HG03442 (cell line): Measurements from ENCODE around the gene ARHGAP22.
"Not testable (repeated sequence)": the region's sequence is repeated elsewhere in the genome, so short reads cannot be mapped to it uniquely, and the experiment has no call there.

Source experiments
- ATAC-seq: cut with Tn5 transposase; IDR thresholded peaks from one replicate; pipeline ENCODE4 v1.9.1; 2021; ENCODE audit warnings: mild to moderate bottlenecking, moderate library complexity; ENCODE audit not compliant: unreplicated experiment

Gene ARHGAP22

DNA sequence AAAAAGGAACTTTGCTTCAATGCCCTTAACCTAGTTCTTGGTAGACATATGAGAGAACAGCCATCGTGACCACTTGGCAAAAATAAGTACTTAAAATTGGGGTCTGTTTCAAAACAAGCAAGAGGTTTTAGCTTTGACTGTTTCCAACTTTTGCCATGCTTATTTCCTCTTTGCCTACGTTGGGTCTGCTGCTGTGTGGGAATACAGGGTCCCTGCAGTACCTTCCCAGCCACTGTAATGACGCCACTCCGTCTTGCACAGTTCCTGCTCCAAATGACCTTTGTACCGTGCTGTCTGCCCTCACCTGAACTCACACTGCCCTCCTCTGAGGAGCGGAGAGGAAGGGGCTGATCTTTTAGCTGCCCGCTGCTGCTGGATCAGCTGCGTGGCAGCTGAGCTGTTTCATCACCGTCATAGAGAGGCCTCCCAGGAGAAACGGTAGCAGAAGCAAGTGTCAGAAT, 165.3 kb downstream of the ARHGAP22 start:
- no peak for ATAC-seq

DNA sequence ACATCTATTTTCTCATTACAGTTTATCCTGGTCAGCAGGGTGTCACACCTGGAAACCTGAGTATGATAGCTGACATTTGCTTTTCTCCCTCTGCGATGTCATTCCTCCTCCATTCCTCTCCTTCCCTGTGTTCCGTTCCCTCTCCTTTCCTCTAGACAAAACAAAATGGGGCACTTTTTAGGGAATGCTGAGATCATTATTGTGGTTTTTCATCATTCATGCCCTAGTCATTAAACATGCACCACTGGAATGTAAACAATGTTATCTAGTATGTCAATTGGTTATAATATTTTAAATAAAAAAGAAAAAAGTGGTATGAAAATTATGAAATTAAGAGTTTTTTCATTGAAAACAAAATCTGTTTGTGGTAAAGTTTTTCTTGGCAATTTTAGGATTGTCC, 165.8 kb downstream of the ARHGAP22 start:
- no peak for ATAC-seq

DNA sequence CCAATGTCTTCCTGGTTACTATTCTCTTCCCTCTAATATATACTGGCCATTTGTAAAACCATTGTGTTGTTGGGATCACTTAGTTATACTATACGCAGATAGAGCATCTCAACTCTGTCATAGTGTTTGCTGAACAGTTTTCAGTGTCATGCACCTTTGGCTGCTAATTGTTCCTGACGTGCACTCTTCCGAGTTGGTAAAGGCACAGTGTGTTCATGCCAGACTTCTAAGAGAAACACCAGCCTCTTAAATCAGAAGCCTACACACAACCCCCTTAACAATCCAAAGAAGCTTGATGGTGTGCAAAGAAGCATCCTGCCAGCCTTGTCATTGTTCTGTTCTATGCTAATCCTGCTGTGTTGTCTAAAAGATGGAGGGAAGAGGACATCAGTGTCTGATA, 167.3 kb downstream of the ARHGAP22 start:
- no peak for ATAC-seq

DNA sequence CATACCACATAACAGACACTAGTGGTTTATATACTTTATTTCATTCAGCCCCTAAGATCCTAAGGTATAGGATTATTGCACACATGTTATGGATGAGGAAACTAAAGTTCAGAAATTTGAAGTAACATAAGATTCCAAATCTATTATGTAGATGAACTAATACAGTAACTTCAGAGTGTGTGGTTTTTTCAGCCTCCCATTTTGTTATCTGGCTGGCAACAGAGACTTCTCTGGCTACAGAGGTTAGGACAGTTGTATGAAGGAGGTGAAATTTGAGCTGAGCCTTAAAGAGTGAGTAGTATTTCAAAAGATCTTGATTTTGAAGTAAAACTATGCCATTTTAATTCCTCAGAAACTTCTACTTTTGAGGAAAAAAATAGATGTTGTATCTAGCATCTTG, 173.0 kb downstream of the ARHGAP22 start:
- no peak for ATAC-seq

DNA sequence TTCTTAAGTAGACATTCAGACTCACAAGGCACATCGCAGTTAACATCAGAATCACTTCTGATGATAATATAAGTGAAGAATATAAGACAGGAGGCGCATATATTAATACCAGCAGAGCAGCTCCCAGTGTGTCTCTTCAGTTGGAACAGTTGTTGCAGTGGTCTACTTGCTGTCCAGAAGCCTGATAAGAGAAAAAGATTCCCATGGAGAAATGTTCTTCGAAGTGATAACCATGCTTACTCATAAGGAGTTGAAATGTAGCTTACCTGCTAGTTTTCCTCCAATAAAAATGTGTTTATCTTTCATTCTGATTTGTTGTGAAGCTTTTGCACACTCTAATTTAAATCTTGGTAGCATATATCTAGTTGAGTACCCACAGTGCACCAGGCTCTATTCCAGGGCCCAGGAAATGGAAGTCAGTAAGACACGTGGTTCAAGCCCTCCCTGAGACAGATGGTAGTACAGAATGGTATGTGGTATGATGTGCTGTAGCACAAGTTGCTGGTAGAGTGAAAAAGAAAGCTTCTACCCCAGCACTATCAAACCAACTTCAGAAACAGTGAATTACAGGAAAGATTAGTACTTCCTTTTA, 174.4 kb downstream of the ARHGAP22 start:
- no peak for ATAC-seq

DNA sequence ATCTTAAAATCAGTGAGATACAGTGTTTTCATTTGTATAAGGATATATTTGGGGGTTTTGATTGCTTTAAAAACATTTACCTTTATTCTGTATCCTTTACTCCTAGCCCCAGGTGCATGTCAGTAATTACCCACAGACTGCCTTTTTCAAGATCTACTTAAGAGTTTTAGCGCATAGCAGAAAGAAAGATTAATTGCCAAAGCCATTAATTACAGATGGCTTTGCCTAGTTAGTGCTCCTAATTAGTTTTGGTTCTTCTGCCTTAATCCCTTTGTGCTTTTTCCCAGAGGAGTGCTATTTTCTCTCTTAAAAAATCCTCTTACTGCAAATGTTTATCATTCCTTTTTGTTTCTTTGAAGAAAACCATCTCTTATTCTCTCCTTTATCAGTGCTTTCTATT, 175.6 kb downstream of the ARHGAP22 start:
- ATAC-seq, result no peak

DNA sequence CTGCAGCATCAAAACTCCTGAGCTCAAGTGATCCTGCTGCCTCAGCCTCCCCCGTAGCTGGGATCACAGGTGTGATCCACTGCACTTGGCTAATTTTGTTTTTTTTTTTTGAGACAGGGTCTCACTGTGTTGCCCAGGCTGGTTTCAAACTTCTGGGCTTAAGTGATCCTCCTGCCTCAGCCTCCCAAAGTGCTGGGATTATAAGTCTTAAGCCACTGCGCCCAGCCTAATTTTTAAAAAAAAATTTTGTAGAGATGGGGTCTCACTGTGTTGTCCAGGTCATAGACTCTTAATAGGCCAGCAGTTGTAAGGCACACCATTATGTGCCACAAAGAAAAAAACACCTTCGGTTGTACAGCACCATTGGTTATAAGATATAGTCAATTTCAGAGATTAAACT, 176.0 kb downstream of the ARHGAP22 start:
- no peak for ATAC-seq

DNA sequence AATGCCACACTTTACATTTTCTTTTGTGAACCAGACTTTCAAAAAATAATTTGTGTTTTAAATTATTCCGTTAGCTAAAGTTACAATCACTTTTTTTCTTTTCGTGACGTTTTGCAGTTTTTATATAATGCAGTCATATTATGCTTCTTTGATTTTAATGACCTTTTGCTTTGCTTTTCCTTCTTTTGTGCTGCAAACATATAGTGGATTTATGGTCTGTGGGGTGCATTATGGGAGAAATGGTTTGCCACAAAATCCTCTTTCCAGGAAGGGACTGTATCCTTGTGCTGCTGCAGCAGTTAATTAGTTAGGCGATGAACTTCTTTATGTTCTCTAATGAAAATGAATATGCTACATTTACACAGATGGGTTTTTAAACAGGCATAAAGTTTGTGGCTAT, 181.0 kb downstream of the ARHGAP22 start:
- ATAC-seq, result no peak

DNA sequence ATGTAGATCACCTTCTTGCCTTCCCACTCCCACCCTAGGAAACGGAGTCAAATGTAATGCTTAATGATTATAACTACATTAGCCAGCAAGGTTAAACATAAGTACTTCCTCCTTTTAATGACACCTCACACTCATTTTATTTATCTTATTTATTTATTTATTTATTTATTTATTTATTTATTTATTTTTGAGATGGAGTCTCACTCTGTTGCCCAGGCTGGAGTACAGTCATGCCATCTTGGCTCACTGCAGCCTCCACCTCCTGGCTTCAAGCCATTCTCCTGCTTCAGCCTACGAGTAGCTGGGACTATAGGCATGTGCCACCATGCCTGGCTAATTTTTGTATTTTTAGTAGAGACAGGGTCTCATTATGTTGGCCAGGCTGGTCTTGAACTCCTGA, 183.0 kb downstream of the ARHGAP22 start:
- ATAC-seq, result not testable (repeated sequence)

DNA sequence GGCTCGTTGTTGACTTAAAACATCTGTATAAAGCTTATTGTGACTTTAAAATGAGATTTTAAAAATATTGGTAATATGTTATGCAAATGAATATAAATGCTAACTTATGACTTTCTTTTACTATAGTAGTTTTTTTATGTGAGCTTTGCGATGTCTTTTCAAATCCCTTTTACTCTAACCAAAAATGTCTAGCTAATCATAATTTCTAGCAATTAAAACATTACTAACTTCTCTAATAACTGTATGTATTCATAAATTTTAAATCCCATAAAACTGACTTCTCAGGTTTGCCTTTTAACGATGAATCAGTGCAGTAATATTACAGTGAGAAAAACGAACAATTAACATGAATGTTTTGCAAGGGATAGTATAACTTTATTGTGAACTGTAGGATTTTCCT, 185.2 kb downstream of the ARHGAP22 start:
- no peak for ATAC-seq

DNA sequence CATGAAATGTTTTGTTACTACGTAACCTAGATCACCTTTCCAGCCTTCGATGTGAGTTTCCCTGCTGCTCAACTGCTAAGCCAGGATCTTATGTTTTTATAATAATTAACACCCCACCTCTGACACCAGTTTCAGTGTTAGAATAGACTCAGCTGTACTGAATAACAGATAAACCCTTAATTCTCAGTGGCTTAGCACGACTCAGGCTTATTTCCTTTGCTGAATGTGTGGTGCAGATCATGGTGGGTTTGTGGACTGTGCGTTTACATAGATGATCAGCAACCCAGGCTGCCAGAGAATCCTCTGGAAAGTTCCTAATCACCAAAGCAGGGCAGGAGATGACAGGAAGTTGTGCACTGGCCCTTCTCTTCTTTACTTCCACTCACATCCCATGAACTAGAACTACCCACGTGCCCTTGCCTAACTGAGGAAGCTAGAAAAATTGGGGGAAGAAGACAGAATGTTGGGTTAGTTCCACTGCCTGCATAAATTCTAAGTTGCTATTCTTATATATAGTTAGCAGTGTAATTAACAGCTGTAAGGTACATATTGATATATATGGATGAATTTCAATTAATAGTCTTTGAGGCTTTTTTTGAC, 186.6 kb downstream of the ARHGAP22 start:
- no peak for ATAC-seq

DNA sequence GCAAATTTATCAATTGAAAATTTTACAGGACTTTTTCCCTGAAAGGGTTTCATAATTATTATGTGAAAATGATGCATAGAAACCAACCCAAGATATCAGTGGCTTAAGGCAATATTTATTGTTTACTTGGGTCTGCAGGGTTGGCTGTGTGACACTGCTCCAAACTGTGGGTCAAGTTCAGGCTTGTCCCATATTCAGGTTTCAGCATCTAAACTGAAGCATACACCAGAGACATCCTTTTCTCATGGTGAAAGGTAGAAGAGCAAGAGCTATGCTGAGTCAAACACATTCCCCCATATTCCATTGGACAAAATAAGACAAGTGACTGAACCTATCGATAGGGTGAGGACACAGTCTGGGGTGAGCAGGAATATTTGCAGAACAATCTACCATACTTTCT, 187.5 kb downstream of the ARHGAP22 start:
- ATAC-seq, result peak; percentile 41

DNA sequence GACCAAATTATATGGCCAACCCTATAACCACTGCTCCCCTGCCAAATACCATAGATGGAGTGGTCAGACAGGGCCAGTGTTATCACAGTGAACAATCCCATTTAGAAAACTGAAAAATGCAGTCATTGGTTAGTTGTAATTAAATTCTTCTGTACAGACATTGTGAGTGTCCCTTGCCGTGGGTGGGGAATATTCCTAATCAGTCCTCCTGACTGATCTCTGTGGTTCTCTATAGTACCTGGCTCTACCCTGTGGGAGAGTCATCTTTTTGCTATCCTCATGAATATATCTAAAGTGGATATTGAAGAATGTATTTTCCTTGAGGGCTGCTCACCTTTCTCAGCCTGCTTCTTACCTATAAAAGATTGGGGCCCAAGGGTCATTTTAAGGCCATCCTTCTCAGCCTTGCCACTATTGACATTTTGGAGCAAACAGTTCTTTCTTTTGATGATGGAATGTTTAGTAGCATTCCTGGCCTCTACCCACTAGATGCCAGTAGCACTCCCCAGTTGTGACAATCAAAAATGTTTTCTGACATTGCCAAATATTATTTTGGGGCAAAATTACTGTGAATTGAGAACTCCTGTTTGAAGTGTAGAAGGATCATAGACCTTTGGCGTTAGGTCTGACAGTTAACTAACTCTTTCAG, 188.2 kb downstream of the ARHGAP22 start:
- ATAC-seq, result no peak

DNA sequence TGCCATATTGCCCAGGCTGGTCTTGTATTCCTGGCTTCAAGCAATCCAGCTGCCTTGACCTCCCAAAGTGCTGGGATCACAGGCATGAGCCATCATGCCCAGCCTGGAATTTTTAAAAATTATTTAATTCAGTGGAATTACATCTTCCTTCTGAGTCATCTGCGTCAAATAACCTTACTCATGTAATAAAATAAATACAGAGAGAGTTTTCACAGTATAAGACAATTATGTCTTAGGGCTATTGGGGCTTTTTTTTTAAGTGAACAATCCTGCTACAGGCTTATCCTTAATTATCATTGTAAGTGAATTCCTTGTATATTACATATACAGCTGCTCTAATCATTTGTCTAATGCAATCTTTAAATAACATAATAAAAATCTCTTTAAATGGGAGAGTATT, 190.1 kb downstream of the ARHGAP22 start:
- ATAC-seq, result no peak

DNA sequence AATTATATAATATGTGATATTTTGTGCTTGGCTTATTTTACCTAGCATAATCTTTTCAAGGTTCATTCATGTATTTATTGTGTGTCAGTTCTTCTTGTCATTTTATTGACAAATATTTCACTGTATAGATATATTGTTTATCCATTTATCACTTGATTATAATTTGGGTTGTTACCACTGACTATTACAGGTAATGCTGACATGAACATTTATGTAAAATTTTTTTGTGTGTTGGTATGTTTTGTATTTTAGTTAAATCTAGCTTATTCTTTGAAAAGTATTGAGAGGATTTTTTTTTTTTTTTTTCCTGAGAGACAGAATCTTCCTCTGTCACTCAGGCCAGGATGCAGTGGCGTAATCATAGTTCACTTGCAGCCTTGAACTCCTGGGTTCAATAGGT, 190.7 kb downstream of the ARHGAP22 start:
- ATAC-seq, result no peak

DNA sequence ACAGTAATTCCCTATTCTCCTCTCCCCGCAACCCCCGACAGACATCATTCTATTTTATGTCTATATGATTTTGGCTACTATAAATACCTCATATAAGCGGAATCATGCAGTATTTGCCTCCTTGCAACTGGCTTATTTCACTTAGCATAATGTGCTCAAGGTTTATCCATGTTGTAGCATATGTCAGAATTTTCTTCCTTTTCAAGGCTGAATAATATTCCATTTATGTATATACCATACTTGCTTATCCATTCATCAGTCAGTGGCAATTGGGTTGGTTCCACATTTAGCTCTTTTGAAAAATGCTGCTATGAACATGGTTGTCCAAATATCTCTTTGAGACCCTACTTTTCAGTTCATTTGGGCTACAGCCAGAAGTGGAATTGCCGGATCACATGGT, 191.9 kb downstream of the ARHGAP22 start:
- no peak for ATAC-seq

DNA sequence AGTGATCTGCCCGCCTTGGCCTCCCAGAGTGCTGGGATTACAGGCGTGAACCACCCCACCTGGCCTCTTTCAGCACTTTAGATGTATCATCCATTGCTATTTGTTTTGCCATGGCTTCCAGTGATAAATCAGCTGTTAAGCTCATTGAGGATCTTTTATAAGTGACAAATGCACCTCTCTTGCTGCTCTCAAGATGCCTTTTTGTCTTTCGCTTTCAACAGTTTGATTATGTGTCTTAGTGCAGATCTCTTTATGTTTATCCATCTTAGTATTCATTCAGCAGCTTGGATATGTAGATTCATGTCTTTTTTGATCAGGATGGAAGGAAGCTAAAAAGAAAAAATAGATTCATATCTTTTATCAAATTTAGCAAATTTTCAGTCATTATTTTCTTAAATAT, 192.8 kb downstream of the ARHGAP22 start:
- ATAC-seq, result no peak

DNA sequence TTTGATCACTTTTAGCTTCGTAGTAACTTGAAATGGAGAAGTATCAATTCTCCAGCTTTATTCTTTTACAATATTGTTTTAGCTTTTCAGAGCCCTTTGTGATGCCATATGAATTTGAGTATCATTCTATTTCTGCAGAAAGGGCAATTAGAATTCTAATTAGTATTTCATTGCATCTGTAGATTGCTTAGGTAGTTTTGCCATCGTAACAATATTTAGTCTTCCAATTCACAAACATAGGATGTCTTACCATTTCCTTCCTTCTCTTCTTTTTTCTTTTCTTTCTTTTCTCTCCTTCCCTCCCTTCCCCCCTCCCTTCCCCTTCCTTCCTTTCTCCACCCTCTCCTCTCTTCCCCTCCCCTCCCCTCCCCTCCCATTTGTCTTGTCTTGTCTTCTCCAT, 193.4 kb downstream of the ARHGAP22 start:
- no peak for ATAC-seq

DNA sequence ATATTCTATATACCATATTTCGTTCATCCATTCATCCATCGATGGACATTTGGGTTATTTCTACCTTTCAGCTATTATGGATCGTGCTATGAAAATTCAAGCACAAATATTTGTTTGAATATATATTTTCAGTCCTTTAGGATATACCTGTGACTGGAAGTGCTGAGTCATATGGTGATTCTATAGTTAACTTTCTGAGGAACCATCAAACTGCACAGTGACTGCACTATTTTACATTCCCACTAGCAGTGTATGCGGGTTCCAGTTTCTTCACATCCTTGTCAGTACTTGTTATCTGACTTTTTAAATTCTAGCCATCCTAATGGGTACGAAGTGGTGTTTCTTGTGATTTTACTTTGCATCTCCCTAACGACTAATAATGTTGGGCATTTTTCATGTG, 194.4 kb downstream of the ARHGAP22 start:
- ATAC-seq, result no peak

DNA sequence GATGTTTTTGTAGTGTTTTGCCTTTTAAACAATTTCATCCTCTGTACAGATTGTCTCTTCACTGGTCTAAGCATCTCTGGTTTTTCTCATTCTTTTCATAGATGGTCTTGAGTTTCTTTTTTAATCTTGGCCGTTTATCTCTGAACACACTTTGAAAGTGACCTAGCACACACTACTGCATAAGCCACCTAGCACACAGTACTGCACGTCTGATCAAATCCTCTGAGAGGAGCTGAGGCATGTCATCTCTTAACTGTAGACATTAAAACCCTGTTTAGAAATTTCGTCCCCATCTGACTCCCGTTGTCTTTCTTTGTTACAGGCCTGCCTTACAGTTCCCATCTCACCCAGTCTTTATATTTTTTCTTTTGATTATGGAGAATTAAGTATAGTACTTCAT, 198.2 kb downstream of the ARHGAP22 start:
- no peak for ATAC-seq

DNA sequence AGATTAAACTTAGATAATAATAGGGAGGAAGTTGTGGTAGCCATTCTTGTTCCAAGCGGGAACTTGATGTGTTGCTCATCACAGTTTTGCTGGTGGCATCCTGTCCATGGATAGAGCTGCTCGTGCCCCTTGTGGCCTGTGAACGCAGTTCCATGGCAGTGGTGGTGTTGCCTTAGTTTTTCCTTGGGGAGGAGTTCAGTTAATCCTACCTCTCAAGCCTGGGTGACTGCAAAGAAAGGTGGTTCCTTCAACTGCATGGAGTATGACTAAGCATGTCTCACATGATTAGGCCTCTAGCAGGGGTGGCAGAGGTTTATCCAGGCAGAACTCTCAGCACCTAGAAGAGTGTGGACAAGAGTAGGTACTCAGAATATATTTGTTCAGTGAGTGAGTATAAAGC, 198.7 kb downstream of the ARHGAP22 start:
- ATAC-seq, result no peak

DNA sequence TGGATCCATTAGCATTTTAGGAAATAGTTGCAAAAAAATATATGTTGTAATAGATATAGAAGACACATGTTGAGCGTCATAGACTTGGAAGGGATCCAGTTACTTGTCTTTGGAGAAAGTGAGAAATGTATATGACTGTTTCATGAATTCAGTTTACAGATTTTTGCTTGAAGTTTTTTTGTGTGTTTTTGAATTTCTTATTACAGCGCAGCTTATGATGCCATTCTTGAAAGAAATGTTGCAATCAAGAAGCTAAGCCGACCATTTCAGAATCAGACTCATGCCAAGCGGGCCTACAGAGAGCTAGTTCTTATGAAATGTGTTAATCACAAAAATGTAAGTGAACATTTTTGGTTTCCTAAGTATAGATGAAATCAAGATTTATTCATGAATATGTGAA, 200.2 kb downstream of the ARHGAP22 start:
- no peak for ATAC-seq

DNA sequence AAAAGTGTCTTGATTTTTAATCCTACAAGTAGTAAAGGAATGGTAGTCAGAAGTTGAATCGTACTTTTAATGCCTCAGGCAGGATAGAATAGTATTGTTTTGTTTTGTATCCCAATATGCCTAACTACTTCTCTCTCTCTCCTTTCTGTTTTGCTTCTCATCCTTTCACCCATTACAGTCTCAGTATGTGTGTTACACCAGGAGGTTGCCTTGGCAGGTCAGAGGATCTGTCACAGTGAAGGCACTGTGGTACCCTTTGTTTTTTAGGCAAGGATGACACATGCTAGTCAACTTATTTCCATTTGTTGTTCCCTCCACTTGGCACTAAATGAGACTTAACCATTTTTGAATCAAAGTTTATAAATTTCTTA, 204.0 kb downstream of the ARHGAP22 start:
- ATAC-seq, result no peak
